ENCODE results near the gene TCF7.

The TCF7 gene

DNA sequence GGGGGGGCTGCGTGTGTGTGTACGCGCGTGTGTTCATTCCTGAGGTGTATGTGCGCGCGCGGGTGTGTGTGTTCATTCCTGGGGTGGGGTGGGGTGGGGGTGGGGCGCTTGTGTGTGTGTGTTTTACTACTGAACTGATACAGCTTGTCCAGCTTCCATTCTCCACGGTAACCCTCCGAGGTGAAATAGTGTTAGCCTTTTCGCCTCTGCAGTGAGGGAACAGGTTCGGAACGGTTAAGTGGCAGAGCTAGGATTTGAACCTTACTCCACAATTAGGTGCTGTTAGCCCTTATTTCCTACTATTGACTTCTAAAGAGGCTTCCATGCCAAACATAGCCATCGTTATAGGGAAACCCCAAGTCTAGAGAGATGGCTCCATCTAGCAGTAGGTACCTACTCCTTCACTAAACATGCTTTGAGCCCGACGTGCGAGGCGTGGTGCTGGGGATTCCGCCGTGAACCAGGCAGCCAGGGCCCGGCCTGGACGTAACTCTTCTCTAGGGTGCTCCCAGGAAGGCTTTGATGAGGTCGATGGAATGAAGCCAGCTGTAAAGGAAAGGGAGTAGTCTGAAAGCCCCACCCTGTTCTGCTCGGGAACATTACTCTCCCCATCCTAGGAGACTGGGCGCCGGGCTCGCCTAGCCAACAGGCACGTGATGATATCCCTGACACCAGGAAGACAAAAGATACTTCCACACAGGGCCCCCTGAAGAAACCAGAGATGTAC is 63.1 kb downstream of the TCF7 start:
- no peak for DNase-seq (ENCODE audit: low read depth)

- DNase-seq (ENCODE audit: low read depth): no peak
Measured at GRCh38 chr5:134178096-134178419, 63.6 kb downstream of the TCF7 start.

GRCh38 chr5:134183481-134183880 is 69.0 kb downstream of the TCF7 start:
- DNase-seq (ENCODE audit: low read depth): no peak

DNA sequence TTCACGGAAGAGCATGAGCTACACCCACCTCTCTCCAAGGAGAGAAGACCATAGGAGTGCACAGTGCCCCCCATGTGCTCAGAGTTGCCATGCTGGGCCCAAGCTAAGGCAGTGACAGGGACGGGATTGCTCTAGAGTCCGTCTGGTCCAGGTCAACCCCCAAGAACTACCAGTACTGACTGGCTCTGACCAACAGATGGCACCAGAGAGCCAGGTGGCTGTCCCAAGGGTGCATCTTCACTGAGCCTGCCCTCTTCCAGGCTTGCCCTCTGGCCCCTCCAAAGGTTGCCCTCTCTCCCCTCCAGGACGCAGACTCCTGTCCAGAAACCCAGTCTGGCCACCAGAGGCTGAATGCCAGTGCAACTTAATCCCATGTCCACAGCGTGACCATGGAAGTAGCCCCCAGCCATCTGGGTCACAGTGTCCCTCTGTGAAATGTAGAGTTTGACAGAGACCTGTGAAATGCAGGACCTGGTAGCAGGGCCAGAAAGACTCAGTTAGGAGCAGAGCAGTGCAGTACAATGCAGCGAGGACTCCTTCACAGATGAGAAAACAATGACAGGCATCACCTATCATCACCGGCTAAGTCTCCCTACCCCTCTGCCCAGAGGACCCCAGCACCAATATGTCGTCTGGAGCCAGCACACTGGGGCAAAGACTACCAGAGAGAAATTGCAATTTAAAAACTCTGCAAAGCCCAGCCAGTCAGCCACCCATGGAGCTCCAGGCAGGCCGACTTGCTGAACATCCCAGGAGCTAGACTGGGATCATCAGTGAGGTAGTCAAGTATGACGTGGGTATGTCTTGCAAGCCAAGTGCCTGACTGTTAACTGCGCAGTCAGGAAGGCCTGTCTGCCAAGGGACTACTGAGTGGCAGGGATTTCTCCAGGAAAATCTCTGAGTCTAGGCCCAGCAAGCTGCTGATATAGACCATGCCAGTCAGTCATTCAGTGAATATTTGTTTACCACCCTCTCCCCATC is 70.0 kb downstream of the TCF7 start:
- DNase-seq (ENCODE audit: low read depth): peak; percentile 41

GRCh38 chr5:134188092-134188491 is 73.6 kb downstream of the TCF7 start:
- DNase-seq (ENCODE audit: low read depth): no peak

DNA sequence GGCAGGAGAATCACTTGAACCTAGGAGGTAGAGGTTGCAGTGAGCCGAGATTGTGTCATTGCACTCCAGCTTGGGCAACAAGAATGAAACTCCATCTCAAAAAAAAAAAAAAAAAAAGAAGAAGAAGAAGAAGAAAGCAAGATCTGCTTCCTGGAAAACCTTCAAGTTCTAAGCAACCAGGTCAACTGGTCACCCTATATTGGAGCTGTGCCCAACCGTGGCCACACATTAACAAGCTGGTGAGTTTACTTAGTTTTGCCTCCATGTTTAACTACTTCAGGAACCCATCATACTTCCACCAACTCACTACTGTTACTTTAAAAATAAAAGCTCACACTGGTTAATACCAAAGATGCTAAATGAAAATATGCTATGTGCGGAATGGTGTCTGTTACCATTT is 74.5 kb downstream of the TCF7 start:
- DNase-seq (ENCODE audit: low read depth): no peak

- no peak for DNase-seq (ENCODE audit: low read depth)
Measured at GRCh38 chr5:134195666-134196065, 81.2 kb downstream of the TCF7 start.

Data from T-helper 22 cell (primary cell).